HepG2 (cell line): ENCODE measurements around the gene COBL. TPM values are rescaled to one million over a fixed set of nuclear protein-coding genes. Genes with fewer than 3 reads are reported as not detected.

Experiments used
- ATAC-seq: fragments of 200-7000 bp; cut with Tn5 transposase; 3 replicates; pipeline ENCODE4 v1.9.1; 2020; ENCODE audit warnings: mild to moderate bottlenecking, moderate library complexity
- BruUV-seq: library from RNA; stranded (reverse); fragments of 400-500 nt; replicated peaks from 2 replicates; lab custom pipeline; 2021; lab: Mats Ljungman, UMichigan
- CTCF ChIA-PET: fragments of 300-600 bp; formaldehyde crosslinking; extraction: SDS; loops from one replicate; lab custom pipeline; 2021; ENCODE audit warnings: low total read pairs, inconsistent platforms, low intra/inter-chr PET ratio; lab: Yijun Ruan, JAX
- POLR2A ChIA-PET: fragments of 350-600 bp; sonication (Branson Sonifier 250); formaldehyde crosslinking; loops from one replicate; lab custom pipeline; 2020; ENCODE audit warnings: antibody characterized with exemption, inconsistent platforms; lab: Yijun Ruan, JAX
- DNase-seq: peaks from one replicate; pipeline ENCODE4 v3.0.0-alpha.2; 2015; ENCODE audit warnings: low spot score
- FAIRE-seq: peaks from 3 replicates; lab custom pipeline; 2011; peaks lifted over from hg19 to GRCh38; lab: Jason Lieb, UNC
- H2AFZ ChIP-seq: one replicate; pipeline ENCODE4 v1.6.1; 2011; ENCODE audit warnings: low read length, inconsistent platforms
- H3K27ac ChIP-seq: fragments of 300-600 bp; 3 replicates; pipeline ENCODE4 v1.8.0; 2011; ENCODE audit warnings: mixed run types, mild to moderate bottlenecking, mixed read lengths, low read length, inconsistent platforms; ENCODE audit not compliant: insufficient read depth; ENCODE audit errors: extremely low read length
- H3K27me3 ChIP-seq, 2 experiments: fragments of 200-600 bp in 1 of 2; 2 replicates in 1 of 2; 3 replicates in 1 of 2; pipeline versions ENCODE4 v1.6.0 to v1.8.0; 2011; ENCODE audit warnings: low read length in 2 of 2, mild to moderate bottlenecking in 2 of 2, moderate library complexity in 2 of 2, inconsistent platforms in 1 of 2; ENCODE audit not compliant: insufficient read depth in 2 of 2, control insufficient read depth in 1 of 2
- H3K36me3 ChIP-seq, 2 experiments: fragments of 200-600 bp in 1 of 2; replicated peaks in 1 of 2; 2 replicates in 1 of 2; 3 replicates in 1 of 2; pipeline versions ENCODE4 v1.5.1 to v1.8.0; 2011; ENCODE audit warnings: low read length in 2 of 2, inconsistent platforms in 1 of 2; ENCODE audit not compliant: insufficient read depth in 2 of 2, control insufficient read depth in 1 of 2
- H3K4me1 ChIP-seq: 2 replicates; pipeline ENCODE4 v1.5.1; 2012; ENCODE audit warnings: low read length, inconsistent platforms; ENCODE audit not compliant: insufficient read depth
- H3K4me2 ChIP-seq: 2 replicates; pipeline ENCODE4 v1.6.0; 2011; ENCODE audit warnings: low read depth, low read length, inconsistent platforms
- H3K4me3 ChIP-seq, 3 experiments: fragments of 200-600 bp in 1 of 3; sonication (generic), shearing (Covaris generic) in 1 of 3; replicated peaks in 1 of 3; 2 replicates each; pipeline ENCODE4 v1.5.1; 2011 to 2016; ENCODE audit warnings: low read length in 3 of 3, inconsistent platforms in 2 of 3, low read depth in 2 of 3, mild to moderate bottlenecking in 2 of 3, control low read depth in 1 of 3, mixed read lengths in 1 of 3; ENCODE audit not compliant: insufficient read depth in 1 of 3
- H3K79me2 ChIP-seq: one replicate; pipeline ENCODE4 v1.6.1; 2011; ENCODE audit warnings: low read length, inconsistent platforms; ENCODE audit not compliant: insufficient read depth
- H3K9ac ChIP-seq: 2 replicates; pipeline ENCODE4 v1.6.0; 2011; ENCODE audit warnings: mild to moderate bottlenecking, low read depth, low read length, inconsistent platforms; ENCODE audit not compliant: insufficient read depth
- H3K9me3 ChIP-seq: 2 replicates; pipeline ENCODE4 v1.5.1; 2012; ENCODE audit warnings: mild to moderate bottlenecking, low read length
- H4K20me1 ChIP-seq: 2 replicates; pipeline ENCODE4 v1.6.0; 2011; ENCODE audit warnings: inconsistent platforms, mild to moderate bottlenecking, low read length, moderate library complexity; ENCODE audit not compliant: insufficient read depth
- CCAR2 ChIP-seq: fragments of 200-400 bp; formaldehyde crosslinking; optimal IDR thresholded peaks from 2 replicates; pipeline ENCODE3; 2018; ENCODE audit warnings: low read depth, mild to moderate bottlenecking, low read length, moderate library complexity
- ELF3 ChIP-seq: IDR thresholded peaks from 2 replicates; pipeline ENCODE4 v1.6.1; 2016; ENCODE audit warnings: missing genetic modification reagents, missing compliant biosample characterization
- FOXA3 ChIP-seq: IDR thresholded peaks from 2 replicates; pipeline ENCODE4 v1.6.1; 2016; ENCODE audit warnings: missing genetic modification reagents, missing compliant biosample characterization
- KDM6A ChIP-seq: IDR thresholded peaks from 2 replicates; pipeline ENCODE4 v1.6.1; 2016; ENCODE audit warnings: low read depth
- MXD1 ChIP-seq: sonication (generic); formaldehyde crosslinking; IDR thresholded peaks from 2 replicates; pipeline ENCODE4 v1.4.0; 2020; ENCODE audit warnings: mild to moderate bottlenecking, missing genetic modification reagents
- NR2F1 ChIP-seq, 2 experiments: fragments of 450-650 bp in 1 of 2; formaldehyde crosslinking in 1 of 2; IDR thresholded peaks; 2 replicates each; pipeline versions ENCODE4 v1.5.0 to v1.6.1; 2016 to 2020; ENCODE audit warnings: mild to moderate bottlenecking in 1 of 2, missing compliant biosample characterization in 1 of 2, missing genetic modification reagents in 1 of 2, moderate library complexity in 1 of 2
- POLR2AphosphoS5 ChIP-seq: IDR thresholded peaks from 2 replicates; pipeline ENCODE4 v1.6.1; 2012; ENCODE audit warnings: low read depth, low read length
- SMYD3 ChIP-seq: sonication (generic); formaldehyde crosslinking; IDR thresholded peaks from 2 replicates; pipeline ENCODE4 v1.8.1; 2023; ENCODE audit warnings: mild to moderate bottlenecking, missing genetic modification reagents
- TP53 ChIP-seq: sonication (generic); formaldehyde crosslinking; conservative IDR thresholded peaks from 2 replicates; pipeline ENCODE4 v1.4.0; 2020; ENCODE audit warnings: missing genetic modification reagents
- ZFP1 ChIP-seq: IDR thresholded peaks from 2 replicates; pipeline ENCODE4 v1.6.1; 2016
- ZNF317 ChIP-seq: sonication (generic); formaldehyde crosslinking; IDR thresholded peaks from 2 replicates; pipeline ENCODE4 v1.5.0; 2020; ENCODE audit warnings: mild to moderate bottlenecking, missing genetic modification reagents
- WGBS: methylation state at CpG from one replicate; pipeline ENCODE4 v1.1.6; 2017; ENCODE audit warnings: low lambda C conversion rate; 5-methylcytosine and 5-hydroxymethylcytosine counted together
- in situ Hi-C: cut with HindIII; loops from 2 replicates; pipeline ENCODE4 v1.10.0; 2017; ENCODE audit warnings: low pct_unique_long_range_greater_than_20kb; ENCODE audit not compliant: extremely low pct_ligation_motif_present
- intact Hi-C: fragments of 100-400 bp; cut with micrococcal nuclease; formaldehyde crosslinking; loops from one replicate; pipeline ENCODE4 v1.10.0; 2022; ENCODE audit not compliant: unreplicated experiment
- polyA plus RNA-seq, 8 experiments: library from polyadenylated mRNA; depleted of rRNA in 3 of 8; stranded (reverse) in 7 of 8; unstranded in 1 of 8; fragments of >200 nt; fragmentation: Illumina TruSeq in 4 of 8; extraction: Trizol in 4 of 8; gene quantifications; 2 replicates each; pipeline versions ENCODE4 v1.2.1 to v1.2.3, GENCODE V29; 2011 to 2016; ENCODE audit warnings: low read depth in 4 of 8, missing spikeins in 1 of 8, mixed read lengths in 1 of 8; ENCODE audit not compliant: insufficient read depth in 1 of 8
- total RNA-seq, 5 experiments: library from RNA; depleted of rRNA; stranded (reverse); fragments of >200 nt; fragmentation: Illumina TruSeq; extraction: Trizol; gene quantifications; 2 replicates each; pipeline ENCODE4 v1.2.3, GENCODE V29; 2016; ENCODE audit warnings: low read depth in 1 of 5
- TF ChIP-seq, protein P1 (sequence below): sonication (generic); formaldehyde crosslinking; IDR thresholded peaks from 2 replicates; pipeline ENCODE4 v1.8.0; 2022; ENCODE audit warnings: missing genetic modification reagents, low read depth, mild to moderate bottlenecking, borderline replicate concordance
- TF ChIP-seq, protein P2 (sequence below), 2 experiments: fragments of 450-650 bp in 1 of 2; sonication (generic) in 1 of 2; formaldehyde crosslinking in 1 of 2; IDR thresholded peaks; 2 replicates each; pipeline versions ENCODE4 v1.6.1 to v1.8.0; 2016 to 2022; ENCODE audit warnings: antibody characterized with exemption in 1 of 2, mild to moderate bottlenecking in 1 of 2, missing genetic modification reagents in 1 of 2

COBL gene
- total and polyA plus RNA-seq, 2 of the 13 experiments (the other 11 are each of a cell fraction or from before 2014, with no cell fraction given): 3.8 to 4.9 TPM

DNA sequence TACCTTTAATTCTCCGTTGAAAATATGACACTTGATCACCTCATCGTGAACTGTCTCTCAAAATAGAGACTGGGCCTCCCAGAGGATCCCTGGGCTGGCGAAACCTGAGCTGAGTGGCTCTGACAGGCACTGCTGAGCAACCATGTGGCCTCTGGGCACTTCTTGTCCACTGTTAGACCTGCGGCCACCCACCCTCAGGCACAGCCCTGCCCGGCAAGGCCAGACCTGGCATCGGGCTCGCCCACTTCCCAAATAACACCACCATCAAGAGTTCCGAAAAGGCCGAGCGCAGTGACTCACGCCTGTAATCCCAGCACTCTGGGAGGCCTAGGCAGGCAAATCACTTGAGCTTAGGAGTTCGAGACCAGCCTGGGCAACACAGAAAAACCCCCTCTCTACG is 82.5 kb downstream of the COBL start (continued):
- no peak for TF ChIP-seq ZFP1 (CRISPR knock-in tag)

- H3K4me2 ChIP-seq: no peak overlapping the region
- H3K36me3 ChIP-seq: no peaks in the 10 kb centered on the region
- ATAC-seq (no peak), DNase-seq (no peak), FAIRE-seq (no peak)
- no peak overlapping the region for H3K9ac ChIP-seq
- no peaks in the 10 kb centered on the region for H3K4me1 ChIP-seq
- H3K4me3 ChIP-seq: no peak overlapping the region
- no TSS peak for BruUV-seq
- intact Hi-C loops (no loop called here), in situ Hi-C loops (no loop called here)
- POLR2A ChIA-PET: no interaction called here
- no peaks in the 10 kb centered on the region; the same call in 1 of the 2 replicates for H4K20me1 ChIP-seq
- TF ChIP-seq ELF3 (no peak), SMYD3 (CRISPR knock-in tag) (no peak), FOXA3 (CRISPR knock-in tag) (no peak), KDM6A (no peak), MXD1 (no peak), TP53 (CRISPR knock-in tag) (no peak), CCAR2 (no peak), POLR2AphosphoS5 (no peak), NR2F1 (CRISPR knock-in tag; IDR thresholded peaks at IDR 0.05) (no peak), ZNF317 (no peak)
- TF ChIP-seq, protein P1, sequence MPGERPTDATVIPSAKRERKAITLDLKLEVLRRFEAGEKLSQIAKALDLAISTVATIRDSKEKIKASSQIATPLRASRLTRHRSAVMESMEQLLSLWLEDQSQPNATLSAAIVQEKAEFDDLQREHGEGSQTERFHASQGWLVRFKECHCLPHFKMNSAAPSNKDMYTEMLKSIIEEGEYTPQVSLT (CRISPR knock-in tag): no peak
- TF ChIP-seq, protein P2, sequence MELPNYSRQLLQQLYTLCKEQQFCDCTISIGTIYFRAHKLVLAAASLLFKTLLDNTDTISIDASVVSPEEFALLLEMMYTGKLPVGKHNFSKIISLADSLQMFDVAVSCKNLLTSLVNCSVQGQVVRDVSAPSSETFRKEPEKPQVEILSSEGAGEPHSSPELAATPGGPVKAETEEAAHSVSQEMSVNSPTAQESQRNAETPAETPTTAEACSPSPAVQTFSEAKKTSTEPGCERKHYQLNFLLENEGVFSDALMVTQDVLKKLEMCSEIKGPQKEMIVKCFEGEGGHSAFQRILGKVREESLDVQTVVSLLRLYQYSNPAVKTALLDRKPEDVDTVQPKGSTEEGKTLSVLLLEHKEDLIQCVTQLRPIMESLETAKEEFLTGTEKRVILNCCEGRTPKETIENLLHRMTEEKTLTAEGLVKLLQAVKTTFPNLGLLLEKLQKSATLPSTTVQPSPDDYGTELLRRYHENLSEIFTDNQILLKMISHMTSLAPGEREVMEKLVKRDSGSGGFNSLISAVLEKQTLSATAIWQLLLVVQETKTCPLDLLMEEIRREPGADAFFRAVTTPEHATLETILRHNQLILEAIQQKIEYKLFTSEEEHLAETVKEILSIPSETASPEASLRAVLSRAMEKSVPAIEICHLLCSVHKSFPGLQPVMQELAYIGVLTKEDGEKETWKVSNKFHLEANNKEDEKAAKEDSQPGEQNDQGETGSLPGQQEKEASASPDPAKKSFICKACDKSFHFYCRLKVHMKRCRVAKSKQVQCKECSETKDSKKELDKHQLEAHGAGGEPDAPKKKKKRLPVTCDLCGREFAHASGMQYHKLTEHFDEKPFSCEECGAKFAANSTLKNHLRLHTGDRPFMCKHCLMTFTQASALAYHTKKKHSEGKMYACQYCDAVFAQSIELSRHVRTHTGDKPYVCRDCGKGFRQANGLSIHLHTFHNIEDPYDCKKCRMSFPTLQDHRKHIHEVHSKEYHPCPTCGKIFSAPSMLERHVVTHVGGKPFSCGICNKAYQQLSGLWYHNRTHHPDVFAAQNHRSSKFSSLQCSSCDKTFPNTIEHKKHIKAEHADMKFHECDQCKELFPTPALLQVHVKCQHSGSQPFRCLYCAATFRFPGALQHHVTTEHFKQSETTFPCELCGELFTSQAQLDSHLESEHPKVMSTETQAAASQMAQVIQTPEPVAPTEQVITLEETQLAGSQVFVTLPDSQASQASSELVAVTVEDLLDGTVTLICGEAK (IDR thresholded peaks at IDR 0.05): no peak
- TF ChIP-seq, protein P2 (CRISPR knock-in tag; IDR thresholded peaks at IDR 0.05): no peak
- H2AFZ ChIP-seq: no peak overlapping the region
- CTCF ChIA-PET: no interaction called here
- no peaks in the 10 kb centered on the region for H3K79me2 ChIP-seq
- no peak overlapping the region for H3K27ac ChIP-seq
- WGBS: 92% methylated on average over 13 of the region's 13 CpGs
- H3K27me3 ChIP-seq: no peaks in the 10 kb centered on the region
- no peaks in the 10 kb centered on the region for H3K9me3 ChIP-seq
Measured at GRCh38 chr7:51233374-51233773, 83.2 kb downstream of the COBL start.
